Right atrium auricular region (tissue), 2 donors: Measurements from ENCODE around the gene RASSF8. TPM values are rescaled to one million over a fixed set of nuclear protein-coding genes. Genes with fewer than 3 reads are reported as not detected.

Experiments
- DNase-seq: peaks from one replicate; pipeline ENCODE4 v3.0.0-alpha.2; 2019; ENCODE audit warnings: low spot score
- H3K27ac ChIP-seq, 2 donors: fragments of 200-600 bp; sonication (generic); 1 replicate in 1 of 2; 2 replicates in 1 of 2; pipeline ENCODE4 v1.5.1; 2016 to 2019
- H3K27me3 ChIP-seq, 2 donors: fragments of 200-600 bp; sonication (generic); one replicate each; pipeline versions ENCODE4 v1.5.1 to v1.6.0; 2017 to 2019
- H3K36me3 ChIP-seq: fragments of 200-600 bp; sonication (generic); one replicate; pipeline ENCODE4 v1.5.1; 2016
- H3K4me1 ChIP-seq, 2 donors: fragments of 200-600 bp; sonication (generic); one replicate each; pipeline versions ENCODE4 v1.5.1 to v1.6.0; 2017 to 2019
- H3K4me3 ChIP-seq, 2 donors: fragments of 200-600 bp; sonication (generic); 1 replicate in 1 of 2; 2 replicates in 1 of 2; pipeline ENCODE4 v1.5.1; 2017 to 2019; ENCODE audit warnings: mild to moderate bottlenecking in 1 of 2, moderate library complexity in 1 of 2
- H3K9me3 ChIP-seq, 2 donors: fragments of 200-600 bp; sonication (generic); one replicate each; pipeline ENCODE4 v1.5.1; 2019
- total RNA-seq, 2 donors: library from RNA; depleted of rRNA; stranded (reverse); fragments of >200 nt; gene quantifications; one replicate each; pipeline ENCODE4 v1.1.0, GENCODE V29; 2016
- TF ChIP-seq, protein P1 (sequence below), 2 donors: fragments of 200-600 bp; sonication (generic); IDR thresholded peaks; one replicate each; pipeline ENCODE4 v1.5.1; 2019; ENCODE audit warnings: antibody characterized with exemption in 2 of 2

Gene RASSF8
- total RNA-seq, 2 donors from 2014 or later, result 44.4 to 67.4 TPM

DNA sequence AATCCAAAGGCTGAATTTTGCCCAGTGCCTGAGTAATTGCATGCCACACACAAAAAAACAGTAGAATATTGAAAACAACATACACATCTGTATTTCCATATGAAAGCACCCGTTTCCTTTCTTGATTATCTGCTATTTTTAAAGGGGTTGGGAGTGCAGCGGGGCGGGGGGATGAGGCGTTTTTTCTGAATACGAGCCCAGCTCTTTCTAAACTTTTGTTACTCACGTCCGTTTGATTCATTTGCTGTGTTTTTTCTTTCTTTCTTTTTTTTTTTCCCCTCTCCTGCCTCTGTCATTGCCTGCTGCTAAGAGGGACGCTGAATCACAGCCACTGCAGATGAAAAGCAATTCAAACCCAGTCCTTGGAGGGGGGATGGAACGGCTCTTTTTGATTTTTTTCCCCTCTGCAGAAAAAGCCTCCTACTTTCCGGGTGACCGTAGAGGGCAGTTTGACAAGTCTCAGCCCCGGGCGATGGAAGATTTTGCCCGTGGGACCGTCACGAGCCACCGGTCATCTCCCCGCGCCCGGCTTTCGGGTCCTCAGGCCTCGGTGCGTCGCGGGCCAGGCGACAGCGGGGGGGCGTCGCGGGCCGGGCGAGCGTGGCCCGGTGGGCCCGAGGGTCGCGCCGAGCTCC lies 572 bp upstream of the RASSF8 start:
- peak; percentile 72 for DNase-seq

DNA sequence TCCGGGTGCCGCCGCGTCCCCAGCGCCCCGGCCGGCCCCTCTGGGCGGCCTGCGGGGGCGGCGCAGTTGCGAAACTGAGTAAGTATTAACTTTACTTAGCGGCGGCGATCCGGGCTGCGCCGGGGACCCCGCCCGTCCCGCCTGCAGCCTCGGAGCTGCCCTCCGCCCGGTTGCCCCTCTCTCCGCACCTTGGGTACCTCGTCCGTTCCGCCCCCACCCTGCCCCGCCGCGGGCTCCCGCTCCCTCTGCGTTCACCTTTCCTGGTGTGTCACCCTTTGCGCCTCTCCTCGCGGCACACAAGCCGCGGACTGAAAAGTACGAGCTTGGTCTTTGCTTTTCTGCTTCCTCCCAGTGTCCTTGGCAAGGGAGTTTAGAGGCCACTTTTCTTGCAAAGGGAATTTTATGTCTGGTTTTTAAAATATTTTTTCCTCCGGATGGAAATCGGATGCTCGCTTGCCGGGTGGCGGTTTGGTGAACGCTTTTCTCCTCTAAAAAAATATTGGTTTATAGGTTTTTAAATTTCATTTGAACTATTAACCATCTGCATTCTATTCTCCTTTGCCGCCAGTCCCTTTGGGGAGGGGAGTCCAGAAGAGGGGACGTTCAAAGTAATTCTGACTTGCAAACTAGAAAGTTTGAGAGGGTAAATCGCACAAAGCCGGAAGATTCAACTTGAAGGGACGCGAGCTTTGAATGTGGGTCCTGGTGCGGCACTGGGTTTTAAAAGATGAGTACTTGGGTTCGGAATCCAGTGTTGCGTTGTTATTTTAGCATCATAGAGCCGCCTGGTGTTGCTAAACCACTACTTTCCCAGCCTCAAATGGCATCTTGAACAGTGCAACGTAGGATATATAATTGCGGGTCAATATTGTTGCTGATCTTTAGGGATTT lies 834 bp downstream of the RASSF8 start:
- no peaks in the 10 kb centered on the region for H3K27me3 ChIP-seq
- peak; percentile 80 for DNase-seq
- peak overlapping the region; percentile 94 to 99 for H3K27ac ChIP-seq
- no peaks in the 10 kb centered on the region for H3K9me3 ChIP-seq
- H3K4me3 ChIP-seq, result peak overlapping the region; percentile 85 to 86
- no peaks in the 10 kb centered on the region for H3K36me3 ChIP-seq
- H3K4me1 ChIP-seq, result peaks cover 0 to 44% of the 10 kb centered on the region in 2 donors
- TF ChIP-seq, protein P1, sequence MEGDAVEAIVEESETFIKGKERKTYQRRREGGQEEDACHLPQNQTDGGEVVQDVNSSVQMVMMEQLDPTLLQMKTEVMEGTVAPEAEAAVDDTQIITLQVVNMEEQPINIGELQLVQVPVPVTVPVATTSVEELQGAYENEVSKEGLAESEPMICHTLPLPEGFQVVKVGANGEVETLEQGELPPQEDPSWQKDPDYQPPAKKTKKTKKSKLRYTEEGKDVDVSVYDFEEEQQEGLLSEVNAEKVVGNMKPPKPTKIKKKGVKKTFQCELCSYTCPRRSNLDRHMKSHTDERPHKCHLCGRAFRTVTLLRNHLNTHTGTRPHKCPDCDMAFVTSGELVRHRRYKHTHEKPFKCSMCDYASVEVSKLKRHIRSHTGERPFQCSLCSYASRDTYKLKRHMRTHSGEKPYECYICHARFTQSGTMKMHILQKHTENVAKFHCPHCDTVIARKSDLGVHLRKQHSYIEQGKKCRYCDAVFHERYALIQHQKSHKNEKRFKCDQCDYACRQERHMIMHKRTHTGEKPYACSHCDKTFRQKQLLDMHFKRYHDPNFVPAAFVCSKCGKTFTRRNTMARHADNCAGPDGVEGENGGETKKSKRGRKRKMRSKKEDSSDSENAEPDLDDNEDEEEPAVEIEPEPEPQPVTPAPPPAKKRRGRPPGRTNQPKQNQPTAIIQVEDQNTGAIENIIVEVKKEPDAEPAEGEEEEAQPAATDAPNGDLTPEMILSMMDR (IDR thresholded peaks at IDR 0.05), result peak in 1 of 2 donors; percentile 21

More for the DNA sequence above, 572 bp upstream of the RASSF8 start:
- peak overlapping the region; percentile 85 to 86 for H3K4me3 ChIP-seq
- TF ChIP-seq, protein P1 (IDR thresholded peaks at IDR 0.05), result no peak
- no peaks in the 10 kb centered on the region for H3K27me3 ChIP-seq
- H3K4me1 ChIP-seq, result peaks cover 0 to 33% of the 10 kb centered on the region in 2 donors
- H3K36me3 ChIP-seq, result no peaks in the 10 kb centered on the region
- H3K9me3 ChIP-seq, result no peaks in the 10 kb centered on the region
- peak overlapping the region; percentile 94 to 99 for H3K27ac ChIP-seq

DNA sequence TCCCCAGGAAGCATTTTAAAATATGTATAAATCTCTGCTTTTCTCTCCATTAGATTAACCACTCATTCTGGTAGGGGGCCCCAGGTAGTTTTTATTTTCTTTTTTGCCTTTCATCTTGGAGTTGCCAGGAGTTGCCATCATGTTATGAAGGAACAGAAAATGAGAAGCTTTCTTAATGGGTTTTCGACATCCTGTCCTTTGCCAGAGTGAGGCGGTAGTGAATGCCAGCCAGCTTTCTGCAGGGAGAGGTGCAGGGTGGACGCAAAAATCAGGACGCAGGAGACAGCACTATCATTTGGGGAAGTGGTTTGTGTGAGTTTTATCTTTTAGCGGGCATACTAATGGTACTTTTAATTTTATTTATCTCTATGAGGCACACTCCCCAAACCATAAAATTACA lies 1.7 kb downstream of the RASSF8 start:
- DNase-seq, result no peak
- no peaks in the 10 kb centered on the region for H3K27me3 ChIP-seq
- H3K9me3 ChIP-seq, result no peaks in the 10 kb centered on the region

DNA sequence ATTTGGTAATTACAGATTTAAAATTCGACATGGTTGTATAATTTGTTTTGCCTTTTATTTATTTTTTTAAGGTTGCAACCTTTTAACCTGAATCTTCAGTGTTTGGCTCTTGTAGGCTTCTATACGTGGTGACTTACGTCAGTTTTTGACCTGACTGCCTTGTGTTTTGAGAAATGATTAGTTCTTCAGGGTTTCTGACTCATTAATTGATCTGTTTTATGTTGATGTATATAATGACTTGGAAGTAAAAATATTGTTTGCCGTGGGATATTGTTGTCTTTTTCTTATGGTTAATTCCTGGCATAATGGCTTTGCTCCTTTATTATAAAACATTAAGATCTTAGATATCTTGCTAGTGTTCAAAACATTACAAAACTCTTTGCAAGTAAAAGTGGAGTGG lies 2.5 kb downstream of the RASSF8 start:
- H3K4me3 ChIP-seq, result no peak overlapping the region
- no peaks in the 10 kb centered on the region for H3K9me3 ChIP-seq
- H3K4me1 ChIP-seq, result peaks cover 0 to 44% of the 10 kb centered on the region in 2 donors
- DNase-seq, result no peak
- no peaks in the 10 kb centered on the region for H3K27me3 ChIP-seq
- H3K36me3 ChIP-seq, result no peaks in the 10 kb centered on the region
- TF ChIP-seq, protein P1 (IDR thresholded peaks at IDR 0.05), result no peak
- peak overlapping the region in 1 of 2 donors; percentile 99 for H3K27ac ChIP-seq

More for the DNA sequence above, 1.7 kb downstream of the RASSF8 start:
- Histone ChIP-seq H3K36me3 (no peaks in the 10 kb centered on the region), H3K4me1 (peaks cover 0 to 44% of the 10 kb centered on the region in 2 donors), H3K4me3 (peak overlapping the region; percentile 85 to 86), H3K27ac (peak overlapping the region; percentile 94 to 99)
- TF ChIP-seq, protein P1 (IDR thresholded peaks at IDR 0.05), result no peak

DNA sequence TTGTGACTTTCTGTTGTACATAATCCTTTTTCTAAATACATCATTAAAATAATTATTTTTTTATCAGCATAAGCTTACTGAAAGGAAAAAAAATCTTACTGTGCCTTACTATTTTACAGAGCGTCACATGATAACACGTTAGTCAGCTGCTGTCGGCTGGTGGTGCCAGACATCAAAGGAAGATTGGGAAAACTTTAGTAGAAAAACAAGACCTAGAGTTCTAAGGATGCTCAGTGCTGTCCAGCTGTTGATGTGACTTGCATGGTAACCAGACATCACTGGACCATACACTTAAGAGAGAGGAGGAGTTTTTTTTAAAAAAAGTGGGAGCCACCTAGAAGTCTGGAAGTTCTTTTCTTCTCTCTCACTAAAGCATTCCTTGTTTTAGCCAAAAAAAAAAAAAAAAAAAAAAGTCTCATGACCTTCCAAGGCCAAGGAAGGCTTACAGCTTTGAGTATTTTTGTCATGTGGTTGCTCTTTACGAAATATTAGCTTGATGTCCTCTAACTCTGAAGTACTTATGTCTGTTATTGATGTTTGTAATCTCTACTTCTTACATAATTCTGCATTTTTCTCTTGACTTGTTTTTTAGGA lies 4.5 kb downstream of the RASSF8 start:
- no peaks in the 10 kb centered on the region for H3K9me3 ChIP-seq
- peaks cover 0 to 50% of the 10 kb centered on the region in 2 donors for H3K4me1 ChIP-seq
- TF ChIP-seq, protein P1 (IDR thresholded peaks at IDR 0.05), result no peak
- no peak overlapping the region for H3K4me3 ChIP-seq
- no peak for DNase-seq
- H3K27me3 ChIP-seq, result no peaks in the 10 kb centered on the region
- peak overlapping the region; percentile 32 to 63 for H3K27ac ChIP-seq
- H3K36me3 ChIP-seq, result no peaks in the 10 kb centered on the region
